ENCODE measurements around the gene FAM241A.
A peak's percentile ranks its signal among the peaks of the same experiment; 100 is the strongest.

FAM241A gene

GRCh38 chr4:112213091-112213490 lies 67.8 kb downstream of the FAM241A start:
- DNase-seq (ENCODE audit: low read depth in 2 of 3, low spot score in 1 of 3): no peak

GRCh38 chr4:112213856-112214255 lies 68.6 kb downstream of the FAM241A start:
- DNase-seq (ENCODE audit: low read depth in 2 of 3, low spot score in 1 of 3): no peak

- no peak for DNase-seq (ENCODE audit: low read depth in 2 of 3, low spot score in 1 of 3)
Observed at GRCh38 chr4:112214390-112215264, 69.4 kb downstream of the FAM241A start.

- DNase-seq (ENCODE audit: low read depth in 2 of 3, low spot score in 1 of 3): no peak
Observed at GRCh38 chr4:112219826-112220366, 74.6 kb downstream of the FAM241A start.

- no peak for DNase-seq (ENCODE audit: low read depth in 2 of 3, low spot score in 1 of 3)
Observed at GRCh38 chr4:112222219-112222955, 77.1 kb downstream of the FAM241A start.

- DNase-seq (ENCODE audit: low read depth in 2 of 3, low spot score in 1 of 3): no peak
Observed at GRCh38 chr4:112225157-112225556, 79.9 kb downstream of the FAM241A start.

GRCh38 chr4:112230879-112231778 lies 85.9 kb downstream of the FAM241A start:
- DNase-seq (ENCODE audit: low read depth in 2 of 3, low spot score in 1 of 3): peak; percentile 93 to 99 (median 93)

GRCh38 chr4:112231779-112232713 lies 86.8 kb downstream of the FAM241A start, which contains the start of gene AP1AR:
TSS of gene AP1AR (plus strand) at chr4:112231787. CDS start at chr4:112232092, 305 bp downstream.
- peak; percentile 53 to 72 (median 58) for DNase-seq (ENCODE audit: low read depth in 2 of 3, low spot score in 1 of 3)

- peak in 2 of 3 donors; percentile 19 to 37 for DNase-seq (ENCODE audit: low read depth in 2 of 3, low spot score in 1 of 3)
Observed at GRCh38 chr4:112234952-112235609, 89.8 kb downstream of the FAM241A start.

GRCh38 chr4:112236040-112236439 lies 90.8 kb downstream of the FAM241A start:
- DNase-seq (ENCODE audit: low read depth in 2 of 3, low spot score in 1 of 3): no peak

- DNase-seq (ENCODE audit: low read depth in 2 of 3, low spot score in 1 of 3): no peak
Observed at GRCh38 chr4:112238833-112239232, 93.6 kb downstream of the FAM241A start.

Data from stimulated activated CD4-positive, alpha-beta T cell treated with anti-CD3 and anti-CD28 coated beads, Interleukin-12 subunit alpha, Interleukin-12 subunit beta, amount 100 ng/mL, for 48 hours (primary cell).